Kidney (tissue), 14 donors: ENCODE data around the gene UPF1. TPM values are rescaled to one million over a fixed set of nuclear protein-coding genes. Genes with fewer than 3 reads are reported as not detected.
"Not testable (repeated sequence)": the region's sequence is repeated elsewhere in the genome, so short reads cannot be mapped to it uniquely, and the experiment has no call there.

Source experiments
- DNase-seq, 5 donors: peaks; one replicate each; pipeline ENCODE4 v3.0.0-alpha.2; 2013 to 2020
- FAIRE-seq: peaks from 2 replicates; lab custom pipeline; 2012; peaks lifted over from hg19 to GRCh38; lab: Jason Lieb, UNC
- H3K27ac ChIP-seq, 2 donors: one replicate each; pipeline ENCODE4 v1.7.0; 2013; ENCODE audit warnings: low read depth in 2 of 2, low read length in 2 of 2, inconsistent platforms in 1 of 2
- H3K27me3 ChIP-seq: one replicate; pipeline ENCODE4 v1.7.1; 2013; ENCODE audit warnings: low read length, inconsistent platforms; ENCODE audit not compliant: control insufficient read depth, insufficient read depth
- H3K36me3 ChIP-seq, 3 donors: one replicate each; pipeline versions ENCODE4 v1.7.0 to v1.7.1; 2013; ENCODE audit warnings: low read length in 3 of 3, control low read depth in 1 of 3, inconsistent platforms in 1 of 3; ENCODE audit not compliant: insufficient read depth in 3 of 3, control insufficient read depth in 2 of 3
- H3K4me1 ChIP-seq, 3 donors: one replicate each; pipeline versions ENCODE4 v1.7.0 to v1.7.1; 2013; ENCODE audit warnings: low read length in 3 of 3, inconsistent platforms in 1 of 3, low read depth in 1 of 3; ENCODE audit not compliant: control insufficient read depth in 2 of 3, insufficient read depth in 2 of 3
- H3K4me3 ChIP-seq, 3 donors: one replicate each; pipeline versions ENCODE4 v1.7.0 to v1.8.1; 2013; ENCODE audit warnings: low read length in 3 of 3, control low read depth in 1 of 3, inconsistent platforms in 1 of 3
- H3K9ac ChIP-seq, 3 donors: one replicate each; pipeline versions ENCODE4 v1.7.0 to v1.7.1; 2013; ENCODE audit warnings: low read length in 3 of 3, control low read depth in 1 of 3, inconsistent platforms in 1 of 3
- H3K9me3 ChIP-seq, 3 donors: one replicate each; pipeline versions ENCODE4 v1.7.0 to v1.7.1; 2013; ENCODE audit warnings: low read length in 3 of 3, control low read depth in 1 of 3, inconsistent platforms in 1 of 3; ENCODE audit not compliant: control insufficient read depth in 2 of 3, insufficient read depth in 1 of 3
- intact Hi-C: fragments of 100-400 bp; cut with DNase I; formaldehyde crosslinking; loops from one replicate; pipeline ENCODE4 v1.11.1; 2022
- polyA plus RNA-seq: library from polyadenylated mRNA; stranded (reverse); fragments of 350-450 nt; fragmentation: Illumina TruSeq; extraction: RNeasy Lipid Tissue Mini Kit (QIAGEN cat#74804); gene quantifications from one replicate; pipeline ENCODE4 v1.2.3, GENCODE V29; 2014; ENCODE audit warnings: low read depth, low replicate concordance; ENCODE audit not compliant: insufficient read depth
- total RNA-seq: library from RNA; stranded (reverse); fragmentation: NEBNext Ultra II Directional; extraction: Animal tissue kit (Norgen Biotek cat#: 25700); gene quantifications from one replicate; pipeline ENCODE4 v1.2.1, GENCODE V29; 2021
- TF ChIP-seq, protein P1 (sequence below): IDR thresholded peaks from 3 replicates; pipeline ENCODE4 v1.5.1; 2012; ENCODE audit warnings: mild to moderate bottlenecking, moderate library complexity, borderline replicate concordance; ENCODE audit not compliant: insufficient read depth; ENCODE audit errors: extremely low read depth
- donor health status: control.
- donor health status: control.
- donor health status: control.
- donor health status: control.
- donor health status: control.
- donor health status: DM: yes; HTN: yes; CAD: no.
- donor health status: Normal renal cell carcinoma (clear cell type).

Gene UPF1
- total and polyA plus RNA-seq, 2 donors from 2014 or later: 34.2 to 70.1 TPM

- H3K4me1 ChIP-seq: peaks cover 3 to 12% (median 6%) of the 10 kb centered on the region in 3 donors
- TF ChIP-seq, protein P1, sequence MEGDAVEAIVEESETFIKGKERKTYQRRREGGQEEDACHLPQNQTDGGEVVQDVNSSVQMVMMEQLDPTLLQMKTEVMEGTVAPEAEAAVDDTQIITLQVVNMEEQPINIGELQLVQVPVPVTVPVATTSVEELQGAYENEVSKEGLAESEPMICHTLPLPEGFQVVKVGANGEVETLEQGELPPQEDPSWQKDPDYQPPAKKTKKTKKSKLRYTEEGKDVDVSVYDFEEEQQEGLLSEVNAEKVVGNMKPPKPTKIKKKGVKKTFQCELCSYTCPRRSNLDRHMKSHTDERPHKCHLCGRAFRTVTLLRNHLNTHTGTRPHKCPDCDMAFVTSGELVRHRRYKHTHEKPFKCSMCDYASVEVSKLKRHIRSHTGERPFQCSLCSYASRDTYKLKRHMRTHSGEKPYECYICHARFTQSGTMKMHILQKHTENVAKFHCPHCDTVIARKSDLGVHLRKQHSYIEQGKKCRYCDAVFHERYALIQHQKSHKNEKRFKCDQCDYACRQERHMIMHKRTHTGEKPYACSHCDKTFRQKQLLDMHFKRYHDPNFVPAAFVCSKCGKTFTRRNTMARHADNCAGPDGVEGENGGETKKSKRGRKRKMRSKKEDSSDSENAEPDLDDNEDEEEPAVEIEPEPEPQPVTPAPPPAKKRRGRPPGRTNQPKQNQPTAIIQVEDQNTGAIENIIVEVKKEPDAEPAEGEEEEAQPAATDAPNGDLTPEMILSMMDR: peak; percentile 30
- H3K27ac ChIP-seq: no peak overlapping the region
- FAIRE-seq (no peak), DNase-seq (peak in 4 of 5 donors; percentile 56 to 70 (median 62))
- H3K9ac ChIP-seq: no peak overlapping the region
- H3K27me3 ChIP-seq: no peaks in the 10 kb centered on the region
- no peak overlapping the region for H3K4me3 ChIP-seq
- H3K36me3 ChIP-seq: peaks cover 0 to 4% (median 0%) of the 10 kb centered on the region in 3 donors
- H3K9me3 ChIP-seq: no peaks in the 10 kb centered on the region
- intact Hi-C loops: no loop called here
Observed at GRCh38 chr19:18915639-18916038, 83.9 kb downstream of the UPF1 start.

DNA sequence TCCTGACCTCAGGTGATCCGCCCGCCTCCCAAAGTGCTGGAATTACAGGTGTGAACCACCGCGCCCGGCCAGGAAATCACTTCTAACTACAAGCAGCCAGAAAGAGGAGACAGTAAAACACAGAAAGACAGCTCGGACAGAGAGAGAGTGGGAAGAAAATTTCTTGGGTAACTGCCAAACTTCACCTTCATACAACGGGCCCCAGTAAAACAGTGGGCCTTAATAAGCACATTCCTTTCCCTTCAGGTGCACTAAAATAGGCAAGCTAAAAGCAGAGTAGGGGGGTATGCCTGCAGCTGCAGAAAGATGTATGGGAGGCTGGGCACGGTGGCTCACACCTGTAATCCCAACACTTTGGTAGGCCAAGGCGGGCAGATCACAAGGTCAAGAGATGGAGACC, 85.8 kb downstream of the UPF1 start:
- peaks cover 3 to 16% (median 7%) of the 10 kb centered on the region in 3 donors for H3K4me1 ChIP-seq
- H3K9me3 ChIP-seq, intact Hi-C loops, H3K27me3 ChIP-seq, H3K36me3 ChIP-seq, H3K4me3 ChIP-seq, H3K27ac ChIP-seq, FAIRE-seq, H3K9ac ChIP-seq, DNase-seq: not testable (repeated sequence)

Other genes starting within 250 kb of the UPF1 start
- gene REX1BD, start 243.2 kb upstream of the UPF1 start, total RNA-seq: 56.9 TPM
- gene REX1BD, start 243.2 kb upstream of the UPF1 start, polyA plus RNA-seq: 104 TPM
- gene CRLF1, start 225.2 kb upstream of the UPF1 start, total RNA-seq: 28.9 TPM
- 6.6 TPM for gene CRLF1, start 225.2 kb upstream of the UPF1 start, polyA plus RNA-seq
- gene TMEM59L, start 219.1 kb upstream of the UPF1 start, total RNA-seq: 5.9 TPM
- gene TMEM59L, start 219.1 kb upstream of the UPF1 start, polyA plus RNA-seq: 1.5 TPM
- gene KLHL26, start 194.9 kb upstream of the UPF1 start, total RNA-seq: 16.1 TPM
- 5.6 TPM for gene KLHL26, start 194.9 kb upstream of the UPF1 start, polyA plus RNA-seq
- 26.8 TPM for gene CRTC1, start 148.3 kb upstream of the UPF1 start, total RNA-seq
- gene CRTC1, start 148.3 kb upstream of the UPF1 start, polyA plus RNA-seq: 10.9 TPM
- 33.2 TPM for gene COMP, start 40.7 kb upstream of the UPF1 start, total RNA-seq
- gene COMP, start 40.7 kb upstream of the UPF1 start, polyA plus RNA-seq: 1.8 TPM
- 0.50 TPM for gene CERS1, start 64.2 kb downstream of the UPF1 start, total RNA-seq
- not detected for gene CERS1, start 64.2 kb downstream of the UPF1 start, polyA plus RNA-seq
- gene COPE, start 87.4 kb downstream of the UPF1 start, total RNA-seq: 166 TPM
- 263 TPM for gene COPE, start 87.4 kb downstream of the UPF1 start, polyA plus RNA-seq
- gene DDX49, start 87.8 kb downstream of the UPF1 start, total RNA-seq: 39.5 TPM
- gene DDX49, start 87.8 kb downstream of the UPF1 start, polyA plus RNA-seq: 40.6 TPM
- 34.3 TPM for gene HOMER3, start 109.3 kb downstream of the UPF1 start, total RNA-seq
- gene HOMER3, start 109.3 kb downstream of the UPF1 start, polyA plus RNA-seq: 53.1 TPM
- gene SUGP2, start 201.6 kb downstream of the UPF1 start, total RNA-seq: 74.1 TPM
- 47.5 TPM for gene SUGP2, start 201.6 kb downstream of the UPF1 start, polyA plus RNA-seq
- gene ARMC6, start 201.6 kb downstream of the UPF1 start, total RNA-seq: 23.0 TPM
- 24.6 TPM for gene ARMC6, start 201.6 kb downstream of the UPF1 start, polyA plus RNA-seq
- 9.7 TPM for gene SLC25A42, start 232.0 kb downstream of the UPF1 start, total RNA-seq
- 70.7 TPM for gene SLC25A42, start 232.0 kb downstream of the UPF1 start, polyA plus RNA-seq